ENCODE results near the gene SLC2A13.

GRCh38 chr12:40063414-40063813 lies 42.5 kb downstream of the SLC2A13 start:
- TF ChIP-seq PATZ1 (tag by site-specific recombination; IDR thresholded peaks at IDR 0.05) (no peak), ZNF2 (tag by site-specific recombination; IDR thresholded peaks at IDR 0.05) (no peak), CTCF (tag by site-specific recombination; IDR thresholded peaks at IDR 0.05) (no peak), ZBTB6 (tag by site-specific recombination; IDR thresholded peaks at IDR 0.05) (no peak), SCRT2 (tag by site-specific recombination; IDR thresholded peaks at IDR 0.05) (no peak)

Measured in HEK293 (cell line).